ENCODE measurements around the gene TP63. TPM values are rescaled to one million over a fixed set of nuclear protein-coding genes. Genes with fewer than 3 reads are reported as not detected.

TP63 gene
- total and polyA plus RNA-seq, 2 experiments from 2014 or later, result not detected

GRCh38 chr3:189927975-189928895, 297.0 kb downstream of the TP63 start (continued):
- no peak for TF ChIP-seq ETS1 (IDR thresholded peaks at IDR 0.05)
- TF ChIP-seq, protein P1, sequence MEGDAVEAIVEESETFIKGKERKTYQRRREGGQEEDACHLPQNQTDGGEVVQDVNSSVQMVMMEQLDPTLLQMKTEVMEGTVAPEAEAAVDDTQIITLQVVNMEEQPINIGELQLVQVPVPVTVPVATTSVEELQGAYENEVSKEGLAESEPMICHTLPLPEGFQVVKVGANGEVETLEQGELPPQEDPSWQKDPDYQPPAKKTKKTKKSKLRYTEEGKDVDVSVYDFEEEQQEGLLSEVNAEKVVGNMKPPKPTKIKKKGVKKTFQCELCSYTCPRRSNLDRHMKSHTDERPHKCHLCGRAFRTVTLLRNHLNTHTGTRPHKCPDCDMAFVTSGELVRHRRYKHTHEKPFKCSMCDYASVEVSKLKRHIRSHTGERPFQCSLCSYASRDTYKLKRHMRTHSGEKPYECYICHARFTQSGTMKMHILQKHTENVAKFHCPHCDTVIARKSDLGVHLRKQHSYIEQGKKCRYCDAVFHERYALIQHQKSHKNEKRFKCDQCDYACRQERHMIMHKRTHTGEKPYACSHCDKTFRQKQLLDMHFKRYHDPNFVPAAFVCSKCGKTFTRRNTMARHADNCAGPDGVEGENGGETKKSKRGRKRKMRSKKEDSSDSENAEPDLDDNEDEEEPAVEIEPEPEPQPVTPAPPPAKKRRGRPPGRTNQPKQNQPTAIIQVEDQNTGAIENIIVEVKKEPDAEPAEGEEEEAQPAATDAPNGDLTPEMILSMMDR (conservative IDR thresholded peaks at IDR 0.05; ENCODE audit: low read depth in 2 of 2), result no peak

GRCh38 chr3:189936201-189936945, 305.2 kb downstream of the TP63 start:
- Histone ChIP-seq H2AFZ (no peak overlapping the region), H3K27me3 (ENCODE audit: insufficient read depth) (no peaks in the 10 kb centered on the region), H3K4me3 (no peak overlapping the region), H3K79me2 (replicated peaks; ENCODE audit: insufficient read depth) (no peaks in the 10 kb centered on the region), H3K9me2 (ENCODE audit: insufficient read depth) (peaks cover 6% of the 10 kb centered on the region; the same call in 1 of the 2 replicates), H4K20me1 (replicated peaks; ENCODE audit: insufficient read depth) (no peaks in the 10 kb centered on the region), H3F3A (replicated peaks; ENCODE audit: low read depth) (no peaks in the 10 kb centered on the region), H3K27ac (ENCODE audit: low read depth) (no peak overlapping the region), H3K4me2 (no peak overlapping the region), H3K4me1 (ENCODE audit: insufficient read depth) (no peaks in the 10 kb centered on the region), H3K36me3 (ENCODE audit: insufficient read depth) (no peaks in the 10 kb centered on the region)
- Mint-ChIP-seq H3K36me3 (ENCODE audit: low read depth) (no peaks in the 10 kb centered on the region), H3K4me3 (no peak overlapping the region), H3K4me1 (no peaks in the 10 kb centered on the region), H3K9me3 (no peaks in the 10 kb centered on the region), H3K27me3 (ENCODE audit: insufficient read depth, low read depth, poor library complexity) (peaks cover 2% of the 10 kb centered on the region), H3K27ac (no peak overlapping the region)
- ATAC-seq, result no peak
- DNase-seq (ENCODE audit: low spot score), result no peak
- TF ChIP-seq NANOG (IDR thresholded peaks at IDR 0.05; ENCODE audit: borderline replicate concordance) (no peak), EZH2phosphoT487 (IDR thresholded peaks at IDR 0.05; ENCODE audit: unreplicated experiment) (no peak), STAT1 (IDR thresholded peaks at IDR 0.05; ENCODE audit: unreplicated experiment) (no peak), POLR2AphosphoS5 (IDR thresholded peaks at IDR 0.05; ENCODE audit: low read depth) (no peak), ZNF114 (CRISPR knock-in tag; IDR thresholded peaks at IDR 0.05) (no peak), EZH2 (IDR thresholded peaks at IDR 0.05; ENCODE audit: low read depth, unreplicated experiment) (no peak), CREB1 (CRISPR knock-in tag; IDR thresholded peaks at IDR 0.05; ENCODE audit: low read depth) (no peak), JUNB (IDR thresholded peaks at IDR 0.05; ENCODE audit: unreplicated experiment) (no peak)
- TF ChIP-seq, protein P2, sequence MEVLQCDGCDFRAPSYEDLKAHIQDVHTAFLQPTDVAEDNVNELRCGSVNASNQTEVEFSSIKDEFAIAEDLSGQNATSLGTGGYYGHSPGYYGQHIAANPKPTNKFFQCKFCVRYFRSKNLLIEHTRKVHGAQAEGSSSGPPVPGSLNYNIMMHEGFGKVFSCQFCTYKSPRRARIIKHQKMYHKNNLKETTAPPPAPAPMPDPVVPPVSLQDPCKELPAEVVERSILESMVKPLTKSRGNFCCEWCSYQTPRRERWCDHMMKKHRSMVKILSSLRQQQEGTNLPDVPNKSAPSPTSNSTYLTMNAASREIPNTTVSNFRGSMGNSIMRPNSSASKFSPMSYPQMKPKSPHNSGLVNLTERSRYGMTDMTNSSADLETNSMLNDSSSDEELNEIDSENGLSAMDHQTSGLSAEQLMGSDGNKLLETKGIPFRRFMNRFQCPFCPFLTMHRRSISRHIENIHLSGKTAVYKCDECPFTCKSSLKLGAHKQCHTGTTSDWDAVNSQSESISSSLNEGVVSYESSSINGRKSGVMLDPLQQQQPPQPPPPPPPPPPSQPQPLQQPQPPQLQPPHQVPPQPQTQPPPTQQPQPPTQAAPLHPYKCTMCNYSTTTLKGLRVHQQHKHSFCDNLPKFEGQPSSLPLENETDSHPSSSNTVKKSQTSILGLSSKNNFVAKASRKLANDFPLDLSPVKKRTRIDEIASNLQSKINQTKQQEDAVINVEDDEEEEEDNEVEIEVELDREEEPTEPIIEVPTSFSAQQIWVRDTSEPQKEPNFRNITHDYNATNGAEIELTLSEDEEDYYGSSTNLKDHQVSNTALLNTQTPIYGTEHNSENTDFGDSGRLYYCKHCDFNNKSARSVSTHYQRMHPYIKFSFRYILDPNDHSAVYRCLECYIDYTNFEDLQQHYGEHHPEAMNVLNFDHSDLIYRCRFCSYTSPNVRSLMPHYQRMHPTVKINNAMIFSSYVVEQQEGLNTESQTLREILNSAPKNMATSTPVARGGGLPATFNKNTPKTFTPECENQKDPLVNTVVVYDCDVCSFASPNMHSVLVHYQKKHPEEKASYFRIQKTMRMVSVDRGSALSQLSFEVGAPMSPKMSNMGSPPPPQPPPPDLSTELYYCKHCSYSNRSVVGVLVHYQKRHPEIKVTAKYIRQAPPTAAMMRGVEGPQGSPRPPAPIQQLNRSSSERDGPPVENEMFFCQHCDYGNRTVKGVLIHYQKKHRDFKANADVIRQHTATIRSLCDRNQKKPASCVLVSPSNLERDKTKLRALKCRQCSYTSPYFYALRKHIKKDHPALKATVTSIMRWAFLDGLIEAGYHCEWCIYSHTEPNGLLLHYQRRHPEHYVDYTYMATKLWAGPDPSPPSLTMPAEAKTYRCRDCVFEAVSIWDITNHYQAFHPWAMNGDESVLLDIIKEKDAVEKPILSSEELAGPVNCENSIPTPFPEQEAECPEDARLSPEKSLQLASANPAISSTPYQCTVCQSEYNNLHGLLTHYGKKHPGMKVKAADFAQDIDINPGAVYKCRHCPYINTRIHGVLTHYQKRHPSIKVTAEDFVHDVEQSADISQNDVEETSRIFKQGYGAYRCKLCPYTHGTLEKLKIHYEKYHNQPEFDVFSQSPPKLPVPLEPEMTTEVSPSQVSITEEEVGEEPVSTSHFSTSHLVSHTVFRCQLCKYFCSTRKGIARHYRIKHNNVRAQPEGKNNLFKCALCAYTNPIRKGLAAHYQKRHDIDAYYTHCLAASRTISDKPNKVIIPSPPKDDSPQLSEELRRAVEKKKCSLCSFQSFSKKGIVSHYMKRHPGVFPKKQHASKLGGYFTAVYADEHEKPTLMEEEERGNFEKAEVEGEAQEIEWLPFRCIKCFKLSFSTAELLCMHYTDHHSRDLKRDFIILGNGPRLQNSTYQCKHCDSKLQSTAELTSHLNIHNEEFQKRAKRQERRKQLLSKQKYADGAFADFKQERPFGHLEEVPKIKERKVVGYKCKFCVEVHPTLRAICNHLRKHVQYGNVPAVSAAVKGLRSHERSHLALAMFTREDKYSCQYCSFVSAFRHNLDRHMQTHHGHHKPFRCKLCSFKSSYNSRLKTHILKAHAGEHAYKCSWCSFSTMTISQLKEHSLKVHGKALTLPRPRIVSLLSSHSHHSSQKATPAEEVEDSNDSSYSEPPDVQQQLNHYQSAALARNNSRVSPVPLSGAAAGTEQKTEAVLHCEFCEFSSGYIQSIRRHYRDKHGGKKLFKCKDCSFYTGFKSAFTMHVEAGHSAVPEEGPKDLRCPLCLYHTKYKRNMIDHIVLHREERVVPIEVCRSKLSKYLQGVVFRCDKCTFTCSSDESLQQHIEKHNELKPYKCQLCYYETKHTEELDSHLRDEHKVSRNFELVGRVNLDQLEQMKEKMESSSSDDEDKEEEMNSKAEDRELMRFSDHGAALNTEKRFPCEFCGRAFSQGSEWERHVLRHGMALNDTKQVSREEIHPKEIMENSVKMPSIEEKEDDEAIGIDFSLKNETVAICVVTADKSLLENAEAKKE (CRISPR knock-in tag; IDR thresholded peaks at IDR 0.05), result no peak
- TF ChIP-seq, protein P1 (conservative IDR thresholded peaks at IDR 0.05; ENCODE audit: low read depth in 2 of 2), result no peak

Data from GM23338 (cell line).